Bronchus fibroblast of lung (primary cell): Measurements from ENCODE around the gene CMTM7. TPM values are rescaled to one million over a fixed set of nuclear protein-coding genes. Genes with fewer than 3 reads are reported as not detected.

Experiments
- total RNA-seq: library from RNA; depleted of rRNA; stranded (reverse); fragments of >200 nt; gene quantifications from 2 replicates; pipeline ENCODE4 v1.2.3, GENCODE V29; 2015

CMTM7 gene, protein sequence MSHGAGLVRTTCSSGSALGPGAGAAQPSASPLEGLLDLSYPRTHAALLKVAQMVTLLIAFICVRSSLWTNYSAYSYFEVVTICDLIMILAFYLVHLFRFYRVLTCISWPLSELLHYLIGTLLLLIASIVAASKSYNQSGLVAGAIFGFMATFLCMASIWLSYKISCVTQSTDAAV
- total RNA-seq, result 15.5 and 15.9 TPM in 2 replicates

DNA sequence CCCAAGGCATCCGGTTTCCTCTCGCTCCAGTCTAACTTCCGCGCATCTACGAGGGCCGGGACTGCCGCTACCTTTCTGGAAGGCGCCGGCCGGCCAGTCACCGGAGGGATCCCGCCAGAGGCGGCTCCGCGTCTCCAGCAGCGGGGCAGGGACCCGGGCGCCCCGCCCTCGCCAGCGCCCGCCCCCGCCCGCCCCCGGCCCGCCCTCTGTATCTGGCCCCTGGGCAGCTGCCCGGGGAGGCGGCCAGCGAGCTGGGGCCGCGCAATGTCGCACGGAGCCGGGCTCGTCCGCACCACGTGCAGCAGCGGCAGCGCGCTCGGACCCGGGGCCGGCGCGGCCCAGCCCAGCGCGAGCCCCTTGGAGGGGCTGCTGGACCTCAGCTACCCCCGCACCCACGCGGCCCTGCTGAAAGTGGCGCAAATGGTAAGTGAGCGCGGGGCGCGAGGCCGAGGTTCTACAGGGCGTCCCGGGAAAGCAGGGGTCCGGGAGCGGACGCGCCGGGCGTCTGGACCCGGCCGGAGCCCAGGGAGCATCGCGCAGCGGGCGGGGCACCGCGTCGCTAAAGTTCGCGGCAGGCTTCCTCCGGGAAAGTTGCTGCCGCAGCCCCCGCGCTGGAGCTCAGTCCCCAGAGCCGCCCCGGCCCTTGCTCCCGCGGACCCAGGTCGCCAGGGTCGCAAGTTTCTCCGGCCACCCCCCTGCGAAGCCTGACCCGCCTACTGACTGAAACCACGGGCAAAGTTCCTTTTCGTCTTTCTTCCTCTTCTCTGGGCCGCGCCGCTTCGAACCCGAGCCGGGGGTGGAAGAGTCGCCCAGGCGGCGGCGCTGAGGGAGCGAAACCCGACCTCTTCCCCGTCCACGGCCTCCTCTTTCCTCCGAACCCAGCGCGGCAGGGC is at the start of gene CMTM7:
TSS of gene CMTM7 (plus strand) at position 211 of the 893 bp plus-strand sequence. CDS start at position 265, 54 bp downstream.

DNA sequence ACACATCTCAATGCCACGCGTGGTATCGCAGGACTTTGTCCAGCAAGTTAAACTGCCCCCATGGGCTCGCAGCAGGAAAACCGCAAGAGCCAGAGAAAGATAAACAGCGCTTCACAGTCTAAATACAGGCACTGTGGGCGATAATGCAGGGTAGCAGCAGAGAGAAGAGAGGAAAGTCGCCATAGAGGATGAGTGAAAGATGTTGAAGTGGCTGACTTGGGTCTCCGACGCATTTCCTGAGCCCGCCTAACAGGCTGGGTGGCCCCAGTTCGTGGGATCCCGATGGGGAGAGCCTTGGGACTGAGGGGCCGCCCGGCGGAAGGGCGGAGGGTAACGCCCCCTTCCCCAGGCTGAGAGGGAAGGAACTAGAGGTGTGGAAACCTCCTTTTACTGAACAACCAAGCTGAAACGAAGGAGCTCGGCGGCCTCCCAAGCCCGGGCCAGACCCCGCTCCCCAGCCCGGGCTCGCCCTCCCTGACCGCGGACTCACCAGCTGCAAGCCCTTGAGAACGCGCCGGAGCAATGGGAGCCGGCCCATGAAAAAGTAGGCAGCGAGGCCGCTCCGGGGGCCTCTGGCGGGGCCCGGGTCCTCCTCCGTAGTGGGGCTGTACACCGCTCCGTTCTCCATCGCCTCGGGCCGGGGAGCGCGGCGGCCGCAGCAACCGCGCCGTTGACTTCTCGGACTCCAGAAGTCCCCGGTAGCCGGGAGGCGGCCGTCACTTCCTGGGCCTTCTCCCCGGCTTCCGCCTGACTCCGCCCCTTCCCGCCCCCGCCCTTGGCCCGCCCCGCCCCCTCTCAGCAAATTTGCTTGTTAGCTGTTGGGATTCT is 110.7 kb downstream of the CMTM7 start, which contains the start of gene CMTM6:
TSS of gene CMTM6 (minus strand) at position 735 of the 828 bp plus-strand sequence. CDS start at position 628, 107 bp downstream.

Other genes with a start within 250 kb of the CMTM7 start
- 1.0 and 1.5 TPM in 2 replicates for gene CMTM8, start 153.2 kb upstream of the CMTM7 start, total RNA-seq
- gene CMTM6, start 111.0 kb downstream of the CMTM7 start, total RNA-seq, result 41.8 and 51.6 TPM in 2 replicates
- 36.3 and 37.6 TPM in 2 replicates for gene DYNC1LI1, start 179.0 kb downstream of the CMTM7 start, total RNA-seq